CD4-positive, alpha-beta T cell treated with Interleukin-12 subunit alpha and Interleukin-12 subunit beta, for 1 hour (primary cell): ENCODE results near the gene WFS1.

Source experiments
- DNase-seq: peaks from one replicate; pipeline ENCODE4 v3.0.0-alpha.2; 2020

The WFS1 gene

GRCh38 chr4:6281436-6282313 lies 12.0 kb downstream of the WFS1 start:
- DNase-seq = no peak

GRCh38 chr4:6282314-6282771 lies 12.7 kb downstream of the WFS1 start:
- DNase-seq = no peak

GRCh38 chr4:6283282-6283681 lies 13.6 kb downstream of the WFS1 start:
- no peak for DNase-seq

GRCh38 chr4:6287017-6287788 lies 17.6 kb downstream of the WFS1 start:
- no peak for DNase-seq

GRCh38 chr4:6288342-6288741 lies 18.7 kb downstream of the WFS1 start:
- DNase-seq = no peak

GRCh38 chr4:6288871-6289270 lies 19.2 kb downstream of the WFS1 start:
- DNase-seq = no peak

- no peak for DNase-seq
Observed at GRCh38 chr4:6290256-6290655, 20.6 kb downstream of the WFS1 start.

GRCh38 chr4:6290769-6291547 lies 21.3 kb downstream of the WFS1 start:
- DNase-seq = no peak

GRCh38 chr4:6291784-6292297 lies 22.2 kb downstream of the WFS1 start:
- DNase-seq = no peak

- DNase-seq = no peak
Observed at GRCh38 chr4:6292376-6293096, 22.9 kb downstream of the WFS1 start.

GRCh38 chr4:6293097-6293445 lies 23.4 kb downstream of the WFS1 start:
- DNase-seq = no peak

- DNase-seq = no peak
Observed at GRCh38 chr4:6293661-6294060, 24.0 kb downstream of the WFS1 start.

- DNase-seq = no peak
Observed at GRCh38 chr4:6294705-6295421, 25.2 kb downstream of the WFS1 start.

GRCh38 chr4:6295495-6295894 lies 25.8 kb downstream of the WFS1 start:
- no peak for DNase-seq

- no peak for DNase-seq
Observed at GRCh38 chr4:6296026-6296425, 26.4 kb downstream of the WFS1 start.

GRCh38 chr4:6297266-6297815 lies 27.7 kb downstream of the WFS1 start:
- DNase-seq = no peak

GRCh38 chr4:6298035-6298434 lies 28.4 kb downstream of the WFS1 start:
- no peak for DNase-seq

- no peak for DNase-seq
Observed at GRCh38 chr4:6298852-6299251, 29.2 kb downstream of the WFS1 start.

- DNase-seq = no peak
Observed at GRCh38 chr4:6299875-6300274, 30.2 kb downstream of the WFS1 start.

- DNase-seq = no peak
Observed at GRCh38 chr4:6300359-6300758, 30.7 kb downstream of the WFS1 start.

GRCh38 chr4:6301051-6301731 lies 31.5 kb downstream of the WFS1 start:
- DNase-seq = no peak
